MM.1S (cell line): ENCODE results near the gene LHCGR.

Experiments used
- DNase-seq: peaks from one replicate; pipeline ENCODE4 v3.0.0-alpha.2; 2015
- H2AFZ ChIP-seq: fragments of 300-600 bp; sonication (generic); 2 replicates; pipeline ENCODE4 v1.6.0; 2016; ENCODE audit warnings: antibody characterized with exemption, low read length
- H3F3A ChIP-seq: fragments of 300-600 bp; sonication (generic); 2 replicates; pipeline ENCODE4 v1.6.1; 2016; ENCODE audit warnings: mild to moderate bottlenecking, antibody characterized with exemption, low read length, moderate library complexity, mixed read lengths; ENCODE audit not compliant: insufficient read depth
- H3K27ac ChIP-seq: fragments of 300-600 bp; sonication (generic); 2 replicates; pipeline ENCODE4 v1.5.1; 2016; ENCODE audit warnings: mild to moderate bottlenecking, low read length
- H3K27me3 ChIP-seq: fragments of 300-600 bp; sonication (generic); replicated peaks from 2 replicates; pipeline ENCODE4 v1.6.0; 2016; ENCODE audit warnings: low read length; ENCODE audit not compliant: insufficient read depth
- H3K36me3 ChIP-seq: fragments of 300-600 bp; sonication (generic); replicated peaks from 2 replicates; pipeline ENCODE4 v1.6.1; 2016; ENCODE audit warnings: mild to moderate bottlenecking, low read length, mixed read lengths; ENCODE audit not compliant: insufficient read depth
- H3K4me1 ChIP-seq: fragments of 300-600 bp; sonication (generic); 2 replicates; pipeline ENCODE4 v1.6.1; 2016; ENCODE audit warnings: low read length, mixed read lengths
- H3K4me2 ChIP-seq: fragments of 300-600 bp; sonication (generic); 2 replicates; pipeline ENCODE4 v1.6.0; 2016; ENCODE audit warnings: low read depth, low read length
- H3K4me3 ChIP-seq: fragments of 300-600 bp; sonication (generic); 2 replicates; pipeline ENCODE4 v1.5.1; 2016; ENCODE audit warnings: low read length, mixed read lengths
- H3K79me2 ChIP-seq: fragments of 300-600 bp; sonication (generic); 2 replicates; pipeline ENCODE4 v1.6.1; 2016; ENCODE audit warnings: mixed run types, low read length, mixed read lengths
- H3K9ac ChIP-seq: fragments of 300-600 bp; sonication (generic); 2 replicates; pipeline ENCODE4 v1.6.1; 2016; ENCODE audit warnings: low read length, mixed read lengths
- H3K9me2 ChIP-seq: fragments of 300-600 bp; sonication (generic); replicated peaks from 2 replicates; pipeline ENCODE4 v1.6.1; 2016; ENCODE audit warnings: mild to moderate bottlenecking, low read length, mixed read lengths; ENCODE audit not compliant: insufficient read depth
- H3K9me3 ChIP-seq: fragments of 300-600 bp; sonication (generic); replicated peaks from 2 replicates; pipeline ENCODE4 v1.6.1; 2016; ENCODE audit warnings: mild to moderate bottlenecking, low read length, mixed read lengths; ENCODE audit not compliant: insufficient read depth
- H4K20me1 ChIP-seq: fragments of 300-600 bp; sonication (generic); 2 replicates; pipeline ENCODE4 v1.6.1; 2016; ENCODE audit warnings: mild to moderate bottlenecking, low read length, moderate library complexity, mixed read lengths; ENCODE audit not compliant: insufficient read depth
- CTCF ChIP-seq: fragments of 300-600 bp; sonication (generic); IDR thresholded peaks from 2 replicates; pipeline ENCODE4 v1.5.1; 2016; ENCODE audit warnings: antibody characterized with exemption, low read length, mixed read lengths
- EZH2 ChIP-seq: fragments of 300-600 bp; sonication (generic); optimal IDR thresholded peaks from 2 replicates; pipeline ENCODE3; 2017; ENCODE audit warnings: low read depth, mild to moderate bottlenecking, antibody characterized with exemption, low read length, mixed read lengths
- EZH2phosphoT487 ChIP-seq: fragments of 300-600 bp; sonication (generic); IDR thresholded peaks from 2 replicates; pipeline ENCODE4 v1.6.1; 2018; ENCODE audit warnings: antibody characterized with exemption, low read length

Gene LHCGR

GRCh38 chr2:48715042-48715899 lies 40.3 kb downstream of the LHCGR start:
- DNase-seq: no peak
- Histone ChIP-seq H3K9ac (no peak overlapping the region), H3K4me1 (no peaks in the 10 kb centered on the region), H3K27me3 (no peaks in the 10 kb centered on the region), H3K79me2 (no peaks in the 10 kb centered on the region), H3K9me3 (no peaks in the 10 kb centered on the region), H2AFZ (no peak overlapping the region), H3K9me2 (no peaks in the 10 kb centered on the region), H3K36me3 (no peaks in the 10 kb centered on the region), H3K4me2 (no peak overlapping the region), H4K20me1 (no peaks in the 10 kb centered on the region), H3F3A (no peaks in the 10 kb centered on the region), H3K27ac (no peak overlapping the region), H3K4me3 (no peak overlapping the region)
- TF ChIP-seq CTCF (no peak), EZH2 (no peak), EZH2phosphoT487 (no peak)

DNA sequence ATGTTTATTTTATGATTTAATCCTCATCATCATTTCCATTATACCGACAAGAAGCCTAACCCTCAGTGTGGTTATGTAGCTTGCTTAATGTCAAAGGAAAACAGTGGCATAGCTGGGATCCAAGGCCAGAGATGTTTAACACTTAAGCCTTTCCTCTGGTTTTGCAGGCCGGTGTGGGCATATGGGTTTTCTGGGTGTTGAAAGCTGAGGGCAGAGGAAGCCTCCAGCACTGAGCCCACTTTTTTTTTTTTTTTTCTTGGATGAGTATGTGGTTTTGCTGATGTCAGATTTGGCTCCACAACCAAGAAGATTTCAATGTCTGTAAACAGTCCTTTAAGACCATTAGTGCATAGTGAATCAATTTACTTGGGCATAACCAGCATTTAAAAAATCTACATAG lies 41.3 kb downstream of the LHCGR start:
- no peak overlapping the region for H3K27ac ChIP-seq
- H4K20me1 ChIP-seq: no peaks in the 10 kb centered on the region
- H3K4me3 ChIP-seq: no peak overlapping the region
- H3K4me1 ChIP-seq: no peaks in the 10 kb centered on the region
- DNase-seq: no peak
- no peak overlapping the region for H3K9ac ChIP-seq
- H2AFZ ChIP-seq: no peak overlapping the region
- no peaks in the 10 kb centered on the region for H3K36me3 ChIP-seq
- no peaks in the 10 kb centered on the region for H3K27me3 ChIP-seq
- H3K79me2 ChIP-seq: no peaks in the 10 kb centered on the region
- TF ChIP-seq CTCF (no peak), EZH2 (no peak), EZH2phosphoT487 (no peak)
- H3F3A ChIP-seq: no peaks in the 10 kb centered on the region
- no peak overlapping the region for H3K4me2 ChIP-seq
- no peaks in the 10 kb centered on the region for H3K9me2 ChIP-seq
- H3K9me3 ChIP-seq: no peaks in the 10 kb centered on the region

DNA sequence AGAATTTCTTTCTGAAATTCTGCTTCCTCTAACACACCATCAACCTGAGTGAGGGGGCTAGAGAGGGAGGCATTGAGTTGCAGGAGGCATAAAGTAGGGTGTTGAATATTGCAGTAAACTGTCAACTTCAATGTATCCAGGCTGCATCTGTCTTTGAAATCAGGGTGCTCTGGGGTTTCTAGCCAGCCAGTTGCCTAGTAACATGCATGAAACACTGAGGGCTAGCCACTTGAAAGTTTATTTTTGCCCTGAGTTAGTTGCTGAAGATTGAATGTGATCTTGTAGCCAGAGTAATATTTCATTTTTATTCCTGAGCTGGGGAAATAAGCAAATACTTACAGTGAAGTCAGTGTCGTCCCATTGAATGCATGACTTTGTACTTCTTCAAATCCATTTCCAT lies 41.9 kb downstream of the LHCGR start:
- no peaks in the 10 kb centered on the region for H3K79me2 ChIP-seq
- no peak overlapping the region for H2AFZ ChIP-seq
- H3K4me1 ChIP-seq: no peaks in the 10 kb centered on the region
- H4K20me1 ChIP-seq: no peaks in the 10 kb centered on the region
- no peak for DNase-seq
- TF ChIP-seq EZH2 (no peak), CTCF (no peak), EZH2phosphoT487 (no peak)
- no peak overlapping the region for H3K27ac ChIP-seq
- no peaks in the 10 kb centered on the region for H3K36me3 ChIP-seq
- H3K9ac ChIP-seq: no peak overlapping the region
- H3K4me3 ChIP-seq: no peak overlapping the region
- no peaks in the 10 kb centered on the region for H3K9me3 ChIP-seq
- no peaks in the 10 kb centered on the region for H3F3A ChIP-seq
- no peak overlapping the region for H3K4me2 ChIP-seq
- no peaks in the 10 kb centered on the region for H3K27me3 ChIP-seq
- H3K9me2 ChIP-seq: no peaks in the 10 kb centered on the region
